ENCODE results near the gene POU3F1.

DNA sequence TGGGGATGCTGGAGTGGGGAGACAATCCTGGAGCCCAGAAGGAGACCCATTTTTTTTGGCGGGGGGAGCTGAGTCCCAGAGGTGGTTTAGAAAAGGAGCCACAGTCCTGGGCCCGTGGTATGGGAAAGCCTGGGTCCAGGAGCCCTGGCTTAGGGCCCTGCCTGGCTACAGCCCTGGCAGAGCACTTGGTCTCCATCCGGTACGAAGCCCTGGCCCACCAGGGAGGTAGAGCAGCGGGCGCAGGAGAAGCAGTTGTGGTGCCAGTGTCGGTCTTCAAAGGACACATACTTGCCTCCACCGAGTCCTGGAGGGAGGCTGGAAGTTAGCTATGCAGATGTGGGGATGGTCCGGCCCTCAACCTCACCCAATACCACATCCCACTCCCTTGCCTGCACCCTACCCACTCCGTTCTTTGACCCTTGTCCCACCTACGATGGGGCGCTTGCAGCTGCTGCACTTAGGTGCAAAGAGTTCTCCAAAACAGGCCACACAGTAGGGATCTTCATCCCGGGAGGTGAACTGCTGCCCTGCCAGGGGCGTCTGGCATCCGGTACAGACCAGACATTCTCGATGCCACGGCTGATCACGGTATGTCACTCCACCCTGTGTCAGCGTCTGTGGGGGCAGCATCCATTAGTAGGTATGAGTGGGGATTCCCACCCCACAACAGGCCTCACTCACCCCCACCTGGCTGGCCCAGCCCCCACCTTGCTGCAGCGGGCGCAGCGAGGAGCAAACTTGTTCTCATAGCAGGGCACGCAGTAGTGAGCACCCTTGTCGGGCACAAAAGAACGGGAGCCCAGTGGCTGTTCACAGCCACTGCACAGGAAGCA, 49.1 kb downstream of the POU3F1 start:
- TF ChIP-seq, protein P1, sequence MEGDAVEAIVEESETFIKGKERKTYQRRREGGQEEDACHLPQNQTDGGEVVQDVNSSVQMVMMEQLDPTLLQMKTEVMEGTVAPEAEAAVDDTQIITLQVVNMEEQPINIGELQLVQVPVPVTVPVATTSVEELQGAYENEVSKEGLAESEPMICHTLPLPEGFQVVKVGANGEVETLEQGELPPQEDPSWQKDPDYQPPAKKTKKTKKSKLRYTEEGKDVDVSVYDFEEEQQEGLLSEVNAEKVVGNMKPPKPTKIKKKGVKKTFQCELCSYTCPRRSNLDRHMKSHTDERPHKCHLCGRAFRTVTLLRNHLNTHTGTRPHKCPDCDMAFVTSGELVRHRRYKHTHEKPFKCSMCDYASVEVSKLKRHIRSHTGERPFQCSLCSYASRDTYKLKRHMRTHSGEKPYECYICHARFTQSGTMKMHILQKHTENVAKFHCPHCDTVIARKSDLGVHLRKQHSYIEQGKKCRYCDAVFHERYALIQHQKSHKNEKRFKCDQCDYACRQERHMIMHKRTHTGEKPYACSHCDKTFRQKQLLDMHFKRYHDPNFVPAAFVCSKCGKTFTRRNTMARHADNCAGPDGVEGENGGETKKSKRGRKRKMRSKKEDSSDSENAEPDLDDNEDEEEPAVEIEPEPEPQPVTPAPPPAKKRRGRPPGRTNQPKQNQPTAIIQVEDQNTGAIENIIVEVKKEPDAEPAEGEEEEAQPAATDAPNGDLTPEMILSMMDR (IDR thresholded peaks at IDR 0.05), result no peak
- no peak for TF ChIP-seq EZH2 (IDR thresholded peaks at IDR 0.05)
- TF ChIP-seq EZH2phosphoT487 (IDR thresholded peaks at IDR 0.05), result no peak

Measured in neural progenitor cell (in vitro differentiated cells).